Adipocyte (in vitro differentiated cells): Measurements from ENCODE around the gene INTS6.

Source experiments
- DNase-seq: peaks from one replicate; pipeline ENCODE4 v3.0.0-alpha.2; 2015; ENCODE audit warnings: low read depth
- H3K27me3 ChIP-seq: replicated peaks from 2 replicates; pipeline ENCODE4 v1.7.0; 2013; ENCODE audit warnings: mild to moderate bottlenecking, low read length, moderate library complexity; ENCODE audit not compliant: control insufficient read depth, insufficient read depth
- H3K36me3 ChIP-seq: 2 replicates; pipeline ENCODE4 v1.7.0; 2013; ENCODE audit warnings: low read length, mild to moderate bottlenecking, moderate library complexity; ENCODE audit not compliant: control insufficient read depth, insufficient read depth, severe bottlenecking
- H3K4me1 ChIP-seq: 2 replicates; pipeline ENCODE4 v1.7.0; 2013; ENCODE audit warnings: mild to moderate bottlenecking, low read length, moderate library complexity; ENCODE audit not compliant: control insufficient read depth, insufficient read depth
- H3K4me3 ChIP-seq: 2 replicates; pipeline ENCODE4 v1.7.0; 2013; ENCODE audit warnings: mild to moderate bottlenecking, low read length, moderate library complexity
- H3K9ac ChIP-seq: 2 replicates; pipeline ENCODE4 v1.7.0; 2013; ENCODE audit warnings: mild to moderate bottlenecking, low read length, moderate library complexity
- H3K9me3 ChIP-seq: 2 replicates; pipeline ENCODE4 v1.7.0; 2013; ENCODE audit warnings: mild to moderate bottlenecking, low read length, moderate library complexity; ENCODE audit not compliant: control insufficient read depth

The INTS6 gene

DNA sequence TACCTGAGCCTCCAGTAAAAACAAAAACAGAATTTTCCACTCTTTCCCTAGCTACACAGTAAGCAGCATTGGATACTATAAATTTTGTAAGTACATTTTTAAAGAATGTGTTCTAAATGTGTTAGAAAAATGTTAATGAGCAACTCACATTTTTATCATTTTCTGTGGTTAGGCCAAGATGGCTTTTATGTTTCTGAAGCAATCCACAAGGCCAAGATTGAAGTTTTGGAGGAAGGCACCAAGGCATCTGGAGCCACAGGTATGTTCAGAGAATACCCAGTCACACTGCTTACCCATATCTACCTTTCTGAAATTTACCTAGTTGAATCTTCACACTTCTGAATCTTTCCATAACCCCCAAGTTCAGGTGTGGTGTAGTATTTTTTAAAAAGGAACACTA is 91.7 kb downstream of the INTS6 start:
- Histone ChIP-seq H3K9me3 (no peaks in the 10 kb centered on the region), H3K4me1 (peaks cover 4% of the 10 kb centered on the region), H3K4me3 (no peak overlapping the region), H3K9ac (no peak overlapping the region), H3K27me3 (no peaks in the 10 kb centered on the region), H3K36me3 (peaks cover 45% of the 10 kb centered on the region)
- DNase-seq, result no peak

DNA sequence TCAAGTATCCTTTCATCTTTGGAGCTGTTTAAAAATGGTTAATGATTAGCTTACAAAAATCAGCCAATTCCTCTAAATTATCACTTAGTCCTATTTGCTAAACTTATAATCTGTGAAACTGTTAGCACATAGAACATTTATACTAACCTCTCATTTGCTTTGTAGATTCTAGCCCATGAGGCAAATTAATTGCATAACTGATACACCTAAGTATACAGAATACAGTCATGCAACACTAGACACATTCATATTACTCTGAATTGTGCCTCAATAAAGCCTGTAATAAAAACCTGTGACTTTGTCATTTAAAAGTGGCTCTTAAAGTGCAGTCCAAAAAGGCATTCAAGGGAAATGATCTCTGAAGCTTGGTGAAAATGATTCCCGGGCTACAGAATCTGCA is 92.3 kb downstream of the INTS6 start:
- DNase-seq, result no peak
- Histone ChIP-seq H3K4me3 (no peak overlapping the region), H3K4me1 (peaks cover 4% of the 10 kb centered on the region), H3K36me3 (peaks cover 39% of the 10 kb centered on the region), H3K9ac (no peak overlapping the region), H3K9me3 (no peaks in the 10 kb centered on the region), H3K27me3 (no peaks in the 10 kb centered on the region)

DNA sequence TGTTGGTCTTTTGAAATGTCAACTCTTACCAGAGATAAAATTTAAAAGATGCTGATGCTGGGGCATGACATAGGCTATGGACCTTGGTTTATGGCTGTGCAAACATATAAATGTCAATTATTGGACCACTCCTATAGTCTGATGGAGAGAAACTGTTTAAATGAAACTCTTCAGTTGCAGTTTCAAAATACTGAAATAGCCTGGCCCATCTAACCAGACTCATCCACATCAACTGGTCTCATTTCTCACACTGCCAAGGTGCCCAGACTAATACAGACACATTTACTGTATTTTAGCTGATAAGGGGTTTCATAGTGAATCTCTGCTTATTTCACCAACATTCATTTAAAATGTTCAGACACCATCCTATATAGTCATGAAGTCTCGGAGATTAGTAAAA is 93.5 kb downstream of the INTS6 start:
- peaks cover 2% of the 10 kb centered on the region for H3K4me1 ChIP-seq
- no peak overlapping the region for H3K4me3 ChIP-seq
- H3K36me3 ChIP-seq, result peaks cover 27% of the 10 kb centered on the region
- no peak for DNase-seq
- H3K9ac ChIP-seq, result no peak overlapping the region
- H3K9me3 ChIP-seq, result no peaks in the 10 kb centered on the region
- no peaks in the 10 kb centered on the region for H3K27me3 ChIP-seq

DNA sequence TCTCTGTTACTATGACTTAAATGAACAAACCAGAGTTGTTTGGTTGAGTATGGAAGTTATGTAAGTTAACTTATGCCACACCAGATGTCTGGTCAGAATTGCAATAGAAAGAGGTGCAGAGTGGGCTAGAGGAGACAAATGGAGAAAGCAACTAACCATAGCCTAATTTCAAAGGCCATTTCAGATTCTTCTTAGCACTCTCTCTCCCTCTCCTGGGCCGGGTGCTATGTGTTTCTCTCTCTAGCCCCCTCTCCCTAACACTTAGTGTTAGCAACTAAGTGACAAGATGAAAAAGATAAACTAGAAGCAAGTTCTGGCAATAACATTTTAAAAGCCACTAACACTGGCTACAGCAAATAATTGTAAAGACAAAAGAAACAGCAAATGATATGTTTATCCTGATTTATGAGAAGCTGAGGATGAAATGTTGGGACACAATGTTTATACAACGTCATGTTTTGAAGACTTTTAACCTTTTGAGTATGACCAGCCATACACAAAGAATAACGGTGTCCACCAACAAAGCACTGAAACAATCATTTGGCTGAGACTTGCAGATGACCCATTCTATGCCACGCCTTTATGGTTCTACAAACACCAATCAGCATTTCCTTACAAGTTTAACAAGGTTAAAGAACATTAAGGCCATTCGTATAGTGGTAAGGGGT is 94.8 kb downstream of the INTS6 start:
- Histone ChIP-seq H3K27me3 (no peaks in the 10 kb centered on the region), H3K9ac (no peak overlapping the region), H3K4me3 (no peak overlapping the region), H3K36me3 (peaks cover 15% of the 10 kb centered on the region), H3K4me1 (peaks cover 4% of the 10 kb centered on the region), H3K9me3 (no peaks in the 10 kb centered on the region)
- DNase-seq, result no peak

DNA sequence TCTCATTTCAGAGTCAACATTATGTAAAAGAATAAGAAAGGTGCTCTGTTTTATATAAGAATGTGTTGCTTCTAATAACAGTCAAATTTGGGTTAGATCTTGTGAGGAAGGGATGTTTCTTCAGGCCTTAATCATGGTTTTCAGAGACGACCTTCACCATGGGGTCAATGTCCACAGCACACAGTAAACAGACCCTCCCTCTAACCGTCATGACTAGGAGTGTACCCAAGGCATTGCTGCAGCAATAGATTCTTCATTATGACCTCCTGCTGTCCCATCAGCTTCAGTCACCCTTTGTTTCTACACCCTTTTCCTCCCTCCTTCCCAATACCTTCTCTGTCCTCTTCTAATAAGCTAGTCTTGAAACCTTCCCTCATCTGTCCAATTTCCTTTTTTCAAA is 97.6 kb downstream of the INTS6 start:
- no peaks in the 10 kb centered on the region for H3K9me3 ChIP-seq
- no peaks in the 10 kb centered on the region for H3K36me3 ChIP-seq
- H3K4me3 ChIP-seq, result no peak overlapping the region
- H3K4me1 ChIP-seq, result peaks cover 4% of the 10 kb centered on the region
- no peak for DNase-seq
- H3K27me3 ChIP-seq, result no peaks in the 10 kb centered on the region
- no peak overlapping the region for H3K9ac ChIP-seq

DNA sequence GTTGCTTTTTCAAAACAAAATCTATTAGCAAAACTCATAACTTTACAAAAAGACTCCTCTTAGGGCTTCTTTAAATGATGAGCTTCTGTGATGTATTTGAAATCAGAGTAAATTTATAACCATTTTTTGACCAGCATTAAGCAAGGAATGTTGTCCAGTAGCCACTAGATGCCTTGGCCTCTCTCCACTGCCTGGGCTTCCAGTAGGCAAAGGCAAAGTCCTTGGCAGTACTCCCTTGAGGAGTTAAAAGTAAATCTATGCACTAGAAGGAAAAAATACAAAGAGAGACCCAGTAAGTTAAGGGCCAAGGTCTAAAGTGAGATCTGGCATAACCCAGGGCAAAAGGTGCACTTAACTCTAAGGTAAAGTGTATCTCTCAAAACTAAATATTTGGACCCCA is 103.8 kb downstream of the INTS6 start:
- no peak for DNase-seq
- Histone ChIP-seq H3K4me1 (peaks cover 21% of the 10 kb centered on the region), H3K4me3 (no peak overlapping the region), H3K9ac (no peak overlapping the region), H3K9me3 (no peaks in the 10 kb centered on the region), H3K27me3 (no peaks in the 10 kb centered on the region), H3K36me3 (no peaks in the 10 kb centered on the region)

DNA sequence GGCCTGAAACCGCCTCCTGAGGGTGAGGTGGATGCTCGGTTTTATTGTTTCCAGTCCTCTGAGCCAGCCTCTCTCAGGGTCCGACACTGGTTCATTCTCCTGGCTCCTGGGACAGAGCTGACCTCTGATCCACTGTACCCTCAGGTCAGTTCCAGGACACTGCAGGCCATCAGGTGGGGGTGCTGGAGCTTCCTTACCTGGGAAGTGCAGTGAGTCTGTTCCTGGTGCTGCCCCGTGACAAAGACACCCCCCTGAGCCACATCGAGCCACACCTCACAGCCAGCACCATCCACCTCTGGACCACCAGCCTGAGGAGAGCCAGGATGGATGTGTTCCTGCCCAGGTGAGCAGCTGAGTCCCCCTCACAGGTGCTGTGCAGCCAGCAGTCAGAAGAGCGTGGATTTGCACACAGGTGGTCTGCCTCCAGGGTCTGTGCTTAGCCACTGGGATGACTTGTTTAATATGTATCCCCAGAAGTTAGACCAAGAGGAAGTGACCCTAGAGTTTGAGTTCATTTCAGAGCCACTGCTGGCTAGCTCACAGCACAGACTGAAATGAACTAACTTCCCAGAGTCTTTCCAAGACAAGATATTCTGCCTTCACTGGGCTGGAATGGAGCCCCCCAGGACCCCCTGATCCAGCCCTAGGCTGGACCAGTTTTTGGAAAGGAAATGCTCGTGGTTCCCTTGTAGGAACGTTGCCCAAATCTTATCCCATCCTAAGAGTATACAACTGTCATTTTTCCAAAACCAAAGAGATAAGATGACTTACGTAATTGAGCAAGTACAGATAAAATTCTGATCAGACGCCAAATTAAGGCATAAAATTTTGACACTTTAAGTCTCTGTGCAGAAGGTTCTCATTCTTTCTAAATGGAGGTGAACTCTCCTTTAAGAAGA is 104.5 kb downstream of the INTS6 start:
- no peaks in the 10 kb centered on the region for H3K9me3 ChIP-seq
- H3K4me3 ChIP-seq, result no peak overlapping the region
- H3K27me3 ChIP-seq, result no peaks in the 10 kb centered on the region
- H3K36me3 ChIP-seq, result no peaks in the 10 kb centered on the region
- no peak for DNase-seq
- peaks cover 21% of the 10 kb centered on the region for H3K4me1 ChIP-seq
- no peak overlapping the region for H3K9ac ChIP-seq

DNA sequence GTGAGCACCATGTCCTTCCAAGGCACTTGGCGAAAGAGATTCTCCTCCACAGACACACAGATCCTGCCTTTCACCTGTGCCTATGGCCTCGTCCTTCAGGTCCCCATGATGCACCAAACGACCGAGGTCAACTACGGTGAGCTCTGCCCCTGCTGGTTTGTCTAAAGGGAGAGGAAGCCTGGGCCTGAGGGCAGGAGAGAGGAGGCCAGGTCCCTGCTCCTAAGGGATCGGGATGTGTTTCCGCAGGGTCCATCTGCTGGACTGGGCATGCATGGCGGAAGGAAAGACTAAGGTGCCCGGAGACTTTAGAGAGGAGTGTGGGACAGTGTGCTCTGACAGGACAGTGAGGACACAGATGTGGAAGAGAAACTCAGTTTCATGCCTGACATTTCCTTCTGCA is 105.7 kb downstream of the INTS6 start:
- Histone ChIP-seq H3K36me3 (no peaks in the 10 kb centered on the region), H3K27me3 (no peaks in the 10 kb centered on the region), H3K9ac (no peak overlapping the region), H3K4me3 (no peak overlapping the region), H3K9me3 (no peaks in the 10 kb centered on the region), H3K4me1 (peaks cover 27% of the 10 kb centered on the region)
- no peak for DNase-seq

DNA sequence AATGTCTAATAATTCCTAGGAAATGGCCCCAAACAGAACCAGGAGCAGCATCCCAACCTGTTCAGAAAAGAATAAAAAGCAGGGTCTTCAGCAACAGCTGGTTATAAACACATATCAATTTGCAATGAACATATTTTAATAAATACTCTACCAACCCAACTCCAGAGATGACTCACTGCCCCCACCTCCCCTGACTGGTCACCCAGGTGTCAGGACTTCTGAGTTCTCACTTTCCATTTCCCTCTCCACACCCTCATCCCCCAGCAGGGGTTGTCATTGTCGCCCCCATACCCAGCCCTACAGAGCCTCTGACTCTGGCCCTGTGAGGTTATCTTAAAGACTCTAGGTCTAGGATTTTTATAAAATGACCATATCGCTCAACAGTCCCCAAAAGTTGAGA is 106.4 kb downstream of the INTS6 start:
- H3K27me3 ChIP-seq, result no peaks in the 10 kb centered on the region
- DNase-seq, result no peak
- H3K9ac ChIP-seq, result no peak overlapping the region
- H3K4me1 ChIP-seq, result peaks cover 27% of the 10 kb centered on the region
- no peaks in the 10 kb centered on the region for H3K36me3 ChIP-seq
- H3K9me3 ChIP-seq, result no peaks in the 10 kb centered on the region
- H3K4me3 ChIP-seq, result no peak overlapping the region

DNA sequence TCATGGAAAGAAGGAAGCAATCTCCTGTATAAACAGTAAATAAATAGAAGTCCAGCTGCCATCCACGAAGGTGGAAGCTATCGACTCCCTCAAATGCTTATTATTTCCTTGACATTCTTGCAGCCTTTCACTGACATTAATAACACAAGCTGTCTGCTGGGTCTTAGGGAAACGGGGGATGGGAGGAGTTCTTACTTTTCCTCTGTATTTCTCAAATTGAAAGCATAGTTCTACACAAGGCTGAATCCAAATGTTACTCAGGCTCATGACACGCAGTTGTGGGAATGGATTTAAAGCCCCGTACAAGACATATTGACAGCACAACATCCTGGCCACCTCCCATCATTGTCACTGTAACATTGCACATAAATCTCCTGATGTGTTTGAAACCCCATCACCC is 109.4 kb downstream of the INTS6 start:
- H3K4me1 ChIP-seq, result peaks cover 11% of the 10 kb centered on the region
- H3K36me3 ChIP-seq, result no peaks in the 10 kb centered on the region
- no peaks in the 10 kb centered on the region for H3K9me3 ChIP-seq
- no peaks in the 10 kb centered on the region for H3K27me3 ChIP-seq
- no peak overlapping the region for H3K9ac ChIP-seq
- H3K4me3 ChIP-seq, result no peak overlapping the region
- no peak for DNase-seq

DNA sequence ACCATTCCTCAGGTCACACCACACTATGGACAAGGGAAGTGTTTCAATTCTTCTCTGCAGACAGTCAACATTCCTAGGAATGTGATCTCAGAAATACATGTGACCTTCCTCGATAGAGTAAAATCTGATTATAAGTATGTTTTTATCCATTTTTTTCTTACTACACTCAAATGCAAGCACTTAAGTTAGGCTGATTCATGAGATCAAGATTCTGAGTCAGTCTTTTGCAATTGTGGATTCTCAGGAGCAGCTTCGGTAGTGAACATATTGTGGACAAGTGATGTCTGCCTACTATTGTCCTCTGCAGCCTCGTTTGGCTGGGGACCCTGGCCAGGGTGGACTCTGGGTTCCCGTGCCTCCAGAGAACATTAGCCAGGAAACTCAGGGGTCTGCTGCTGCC is 110.1 kb downstream of the INTS6 start:
- no peak overlapping the region for H3K4me3 ChIP-seq
- H3K27me3 ChIP-seq, result no peaks in the 10 kb centered on the region
- H3K9me3 ChIP-seq, result no peaks in the 10 kb centered on the region
- no peak overlapping the region for H3K9ac ChIP-seq
- H3K36me3 ChIP-seq, result no peaks in the 10 kb centered on the region
- H3K4me1 ChIP-seq, result peaks cover 10% of the 10 kb centered on the region
- DNase-seq, result peak; percentile 61
